Ammon's horn (tissue), 1 donor: ENCODE measurements around the gene CDC27.
A peak's percentile ranks its signal among the peaks of the same experiment; 100 is the strongest.
"Not testable (repeated sequence)": the region's sequence is repeated elsewhere in the genome, so short reads cannot be mapped to it uniquely, and the experiment has no call there.

Source experiments
- DNase-seq: peaks from one replicate; pipeline ENCODE4 v3.0.0-alpha.2; 2016; ENCODE audit warnings: low spot score

CDC27 gene

DNA sequence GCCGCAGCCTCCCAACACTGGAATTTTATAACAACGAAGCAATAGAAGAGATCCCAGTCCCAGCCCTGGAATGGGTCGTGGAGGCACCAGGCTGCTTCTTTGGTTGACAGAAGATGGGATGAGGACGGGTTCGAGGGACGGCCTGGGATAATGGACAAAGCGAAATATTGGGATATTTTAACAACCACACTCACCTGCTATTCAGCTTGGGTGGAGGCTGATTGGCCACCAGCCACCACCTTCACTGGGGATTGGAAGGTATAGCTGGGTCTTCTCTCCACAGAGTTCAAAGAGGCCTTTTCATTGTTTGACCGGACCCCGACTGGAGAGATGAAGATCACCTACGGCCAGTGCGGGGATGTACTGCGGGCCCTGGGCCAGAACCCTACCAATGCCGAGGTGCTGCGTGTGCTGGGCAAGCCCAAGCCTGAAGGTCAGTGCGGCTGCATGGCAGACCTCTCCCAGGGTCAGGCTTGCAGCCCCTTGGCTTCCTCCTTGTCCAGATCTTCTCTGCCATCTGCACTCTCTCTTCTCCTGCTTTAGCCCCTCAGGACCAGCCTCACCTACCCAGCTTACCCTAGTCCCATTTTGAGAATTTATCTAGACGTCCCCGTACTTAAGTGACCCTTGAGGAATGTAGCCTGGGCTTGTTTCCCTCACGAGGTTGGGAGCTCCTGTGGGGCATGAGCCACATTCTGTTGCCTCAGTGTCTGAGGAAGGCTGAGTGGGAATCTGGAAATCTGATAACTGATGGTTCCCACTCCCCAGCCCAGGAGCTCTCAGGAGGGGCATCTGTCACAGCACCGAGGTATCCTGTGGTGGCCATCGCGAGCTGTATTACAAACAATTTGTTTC lies 30.8 kb upstream of the CDC27 start:
- DNase-seq = no peak

DNA sequence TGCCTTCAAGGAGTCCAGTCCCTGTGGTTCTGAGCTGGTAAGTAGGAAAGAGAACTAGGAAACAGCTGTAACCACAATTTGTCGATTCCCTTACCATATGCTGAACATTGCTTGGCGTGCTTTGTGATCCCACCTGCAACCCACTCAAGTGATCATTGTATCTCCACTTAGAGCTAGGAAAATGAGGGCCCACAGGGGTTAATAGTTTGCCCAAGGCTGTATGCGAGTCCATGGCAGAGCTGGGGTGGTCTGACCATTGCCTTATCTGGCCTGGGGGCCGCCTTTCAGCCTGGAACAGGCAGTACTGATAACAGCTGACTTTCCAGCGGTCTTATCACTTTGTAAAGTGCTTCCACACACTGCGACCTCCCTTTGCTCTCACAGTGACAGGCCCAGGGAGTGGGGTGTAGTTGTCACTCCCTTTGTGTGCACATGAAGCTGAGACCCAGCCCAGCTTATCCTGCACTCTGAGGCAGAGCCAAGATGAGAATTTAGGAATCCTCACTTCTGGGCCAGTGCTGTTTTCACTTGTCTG lies 29.9 kb upstream of the CDC27 start:
- DNase-seq = no peak

- DNase-seq = not testable (repeated sequence)
These were observed 28.2 kb upstream of the CDC27 start for GRCh38 chr17:47217279-47217678.

- DNase-seq = not testable (repeated sequence)
These were observed 27.7 kb upstream of the CDC27 start for GRCh38 chr17:47216821-47217220.

DNA sequence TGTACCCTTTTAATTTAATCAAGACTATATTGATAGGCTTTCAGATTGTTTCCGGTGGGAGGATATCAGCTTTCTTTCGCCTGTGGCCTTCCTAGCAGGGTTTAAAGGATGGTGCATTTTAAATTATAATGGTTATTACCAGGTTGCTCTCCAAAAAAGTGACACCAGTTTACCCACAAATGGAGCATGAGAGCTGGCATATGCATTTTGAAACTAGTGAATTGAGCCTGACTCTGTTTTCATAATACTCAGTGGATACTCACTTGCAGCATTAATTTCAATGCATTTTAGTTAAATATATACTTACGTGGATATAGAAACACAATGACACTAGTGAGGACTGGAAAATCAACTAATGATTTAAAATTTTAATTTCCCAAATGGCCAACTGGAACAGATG lies 25.8 kb upstream of the CDC27 start:
- DNase-seq = no peak

DNA sequence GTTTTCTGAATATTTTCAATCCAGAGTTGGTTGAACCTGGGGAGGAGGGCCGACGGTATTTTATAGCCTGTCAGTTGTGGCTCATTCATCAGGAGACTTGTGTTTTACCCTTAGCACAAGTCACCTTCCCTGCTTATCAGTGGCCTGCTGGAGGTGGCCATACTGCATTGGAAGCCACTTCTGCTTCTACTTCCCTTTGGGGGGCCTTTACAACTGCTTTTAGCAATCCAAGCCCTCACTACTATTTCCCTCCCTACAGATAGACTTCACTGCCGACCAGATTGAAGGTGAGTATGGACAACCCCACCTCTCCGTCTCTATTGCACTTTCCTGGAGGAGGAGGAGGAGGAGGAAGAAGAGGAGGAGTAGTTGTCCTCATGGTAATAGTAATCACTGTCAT lies 24.4 kb upstream of the CDC27 start:
- DNase-seq = no peak

GRCh38 chr17:47212458-47212857 lies 23.4 kb upstream of the CDC27 start:
- DNase-seq = no peak

DNA sequence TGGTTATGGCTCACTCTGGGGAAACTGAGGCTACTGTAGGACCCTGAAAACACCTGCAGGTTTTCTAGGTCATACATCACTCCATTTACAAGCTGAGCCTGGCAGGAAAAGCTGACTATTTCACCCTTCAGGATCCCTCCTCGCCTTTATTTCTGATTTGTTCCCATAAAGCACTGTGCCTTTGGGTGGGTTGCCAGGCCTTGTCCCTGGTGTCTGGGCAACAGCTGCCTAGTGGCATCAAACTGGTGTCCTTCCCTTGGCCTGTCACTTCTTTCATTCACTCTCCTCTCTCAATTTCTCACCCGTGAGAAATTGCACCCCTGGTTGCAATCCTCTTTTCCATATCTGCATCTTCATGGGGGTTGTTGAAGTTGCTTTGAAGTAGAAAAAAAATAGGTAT lies 21.7 kb upstream of the CDC27 start:
- no peak for DNase-seq

- DNase-seq = no peak
These were observed 21.0 kb upstream of the CDC27 start for GRCh38 chr17:47210105-47210504.

- no peak for DNase-seq
These were observed 20.4 kb upstream of the CDC27 start for GRCh38 chr17:47209499-47209898.

GRCh38 chr17:47208744-47209488 lies 19.8 kb upstream of the CDC27 start, which contains the start of gene MYL4:
Gene MYL4 (plus strand): TSS chr17:47209348. CDS start chr17:47209423, 75 bp downstream.
- DNase-seq = no peak

- no peak for DNase-seq
These were observed 18.3 kb upstream of the CDC27 start for GRCh38 chr17:47207143-47208067.

- peak; percentile 16 for DNase-seq
These were observed 16.4 kb upstream of the CDC27 start for GRCh38 chr17:47205419-47205963.

- DNase-seq = peak; percentile 75
These were observed 15.8 kb upstream of the CDC27 start for GRCh38 chr17:47204722-47205418.

- no peak for DNase-seq
These were observed 15.1 kb upstream of the CDC27 start for GRCh38 chr17:47203984-47204721.

GRCh38 chr17:47201166-47201565 lies 12.1 kb upstream of the CDC27 start:
- no peak for DNase-seq

- DNase-seq = no peak
These were observed 11.2 kb upstream of the CDC27 start for GRCh38 chr17:47200325-47200664.

DNA sequence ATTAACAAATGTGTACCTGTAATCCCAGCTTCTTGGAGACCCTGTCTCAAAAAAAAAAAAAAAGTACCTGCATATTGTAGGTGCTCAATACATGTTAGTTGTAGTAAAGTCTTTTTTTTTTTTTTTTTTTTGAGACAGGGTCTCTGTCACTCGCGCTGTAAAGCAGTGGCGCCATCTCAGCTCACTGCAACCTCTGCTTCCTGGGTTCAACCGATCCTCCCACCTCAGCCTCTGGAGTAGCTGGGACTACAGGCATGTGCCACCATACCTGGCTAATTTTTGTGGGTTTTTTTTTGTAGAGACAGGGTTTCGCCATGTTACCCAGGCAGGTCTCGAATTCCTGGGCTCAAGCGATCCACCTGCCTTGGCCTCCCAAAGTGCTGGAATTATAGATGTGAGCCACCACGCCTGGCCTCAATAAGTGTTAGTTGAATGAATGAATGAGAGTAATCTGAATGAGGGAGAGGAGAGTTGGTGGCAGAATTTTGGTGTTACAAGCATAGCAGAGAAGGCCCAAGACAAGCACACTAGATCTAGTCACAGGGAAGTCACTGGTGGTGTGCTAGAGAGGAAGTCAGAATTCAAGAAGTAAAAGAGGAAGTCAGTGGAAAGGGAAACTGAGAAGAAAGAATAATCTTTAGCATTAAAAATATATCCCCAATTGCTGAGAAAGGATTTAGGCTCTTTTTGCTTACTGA lies 10.7 kb upstream of the CDC27 start:
- DNase-seq = peak; percentile 44

DNA sequence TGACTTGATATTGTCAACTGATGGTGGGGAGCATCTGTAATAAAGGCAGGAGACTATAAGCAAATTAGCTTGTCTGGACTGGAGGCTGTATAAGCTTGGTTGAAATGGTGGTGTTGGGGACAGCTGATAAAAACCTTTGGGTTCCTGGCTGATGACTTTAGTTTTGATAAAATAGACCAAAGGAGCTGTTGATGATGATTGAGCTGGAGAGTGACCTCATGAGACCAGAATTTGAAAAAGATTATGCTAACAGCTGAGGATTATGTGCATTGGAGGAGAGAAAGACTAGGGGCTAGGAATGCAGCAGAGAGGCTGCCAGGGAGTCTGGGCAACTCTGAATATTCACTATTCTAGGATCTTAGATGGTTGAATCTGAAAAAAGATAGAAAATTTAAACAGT lies 8.7 kb upstream of the CDC27 start:
- DNase-seq = no peak
